RPMI7951 (cell line): Measurements from ENCODE around the gene RPS19BP1. TPM values are rescaled to one million over a fixed set of nuclear protein-coding genes. Genes with fewer than 3 reads are reported as not detected.

Experiments
- DNase-seq: peaks from one replicate; pipeline ENCODE4 v3.0.0-alpha.2; 2012; ENCODE audit warnings: low read depth
- total RNA-seq: library from RNA; depleted of rRNA; stranded (reverse); fragments of >200 nt; shearing (Covaris generic); gene quantifications from 2 replicates; pipeline ENCODE4 v1.2.3, GENCODE V29; 2014; rRNA removed

The RPS19BP1 gene
- 74.9 and 132 TPM in 2 replicates for total RNA-seq

- DNase-seq = peak; percentile 97
These were observed at the start of gene RPS19BP1 for GRCh38 chr22:39532215-39533073. RPS19BP1 (minus strand) TSS chr22:39532748; CDS start chr22:39532738, 10 bp downstream.

GRCh38 chr22:39581303-39581702, 48.8 kb upstream of the RPS19BP1 start:
- no peak for DNase-seq

- no peak for DNase-seq
These were observed 48.2 kb upstream of the RPS19BP1 start for GRCh38 chr22:39580795-39581194.

GRCh38 chr22:39580006-39580441, 47.5 kb upstream of the RPS19BP1 start:
- no peak for DNase-seq

GRCh38 chr22:39577900-39578299, 45.4 kb upstream of the RPS19BP1 start:
- no peak for DNase-seq

GRCh38 chr22:39577366-39577765, 44.8 kb upstream of the RPS19BP1 start:
- DNase-seq = no peak

GRCh38 chr22:39576027-39576426, 43.5 kb upstream of the RPS19BP1 start:
- DNase-seq = no peak

GRCh38 chr22:39575552-39575825, 42.9 kb upstream of the RPS19BP1 start:
- no peak for DNase-seq

GRCh38 chr22:39574779-39575551, 42.4 kb upstream of the RPS19BP1 start:
- peak; percentile 93 for DNase-seq

GRCh38 chr22:39571538-39571937, 39.0 kb upstream of the RPS19BP1 start:
- DNase-seq = no peak

GRCh38 chr22:39570665-39571064, 38.1 kb upstream of the RPS19BP1 start, which contains the start of gene CACNA1I:
CACNA1I (plus strand) TSS chr22:39570753; CDS start chr22:39570753, 0 bp downstream.
- no peak for DNase-seq

- DNase-seq = no peak
These were observed 37.7 kb upstream of the RPS19BP1 start for GRCh38 chr22:39570226-39570625.

- no peak for DNase-seq
These were observed 36.5 kb upstream of the RPS19BP1 start for GRCh38 chr22:39569066-39569465.

GRCh38 chr22:39568278-39568981, 35.9 kb upstream of the RPS19BP1 start:
- no peak for DNase-seq

- no peak for DNase-seq
These were observed 34.8 kb upstream of the RPS19BP1 start for GRCh38 chr22:39567135-39567946.

GRCh38 chr22:39565414-39565944, 32.9 kb upstream of the RPS19BP1 start:
- DNase-seq = no peak

- no peak for DNase-seq
These were observed 31.3 kb upstream of the RPS19BP1 start for GRCh38 chr22:39563571-39564428.

GRCh38 chr22:39562839-39563489, 30.4 kb upstream of the RPS19BP1 start:
- DNase-seq = no peak

GRCh38 chr22:39560127-39560526, 27.6 kb upstream of the RPS19BP1 start:
- no peak for DNase-seq
